ENCODE results near the gene PCDHB10.
"Not testable (repeated sequence)": the region's sequence is repeated elsewhere in the genome, so short reads cannot be mapped to it uniquely, and the experiment has no call there.

PCDHB10 gene

GRCh38 chr5:141192110-141192725 is at the start of gene PCDHB10:
TSS of gene PCDHB10 (plus strand) at chr5:141192353. CDS start at chr5:141192553, 200 bp downstream.
- DNase-seq (ENCODE audit: low spot score): peak; percentile 43

DNA sequence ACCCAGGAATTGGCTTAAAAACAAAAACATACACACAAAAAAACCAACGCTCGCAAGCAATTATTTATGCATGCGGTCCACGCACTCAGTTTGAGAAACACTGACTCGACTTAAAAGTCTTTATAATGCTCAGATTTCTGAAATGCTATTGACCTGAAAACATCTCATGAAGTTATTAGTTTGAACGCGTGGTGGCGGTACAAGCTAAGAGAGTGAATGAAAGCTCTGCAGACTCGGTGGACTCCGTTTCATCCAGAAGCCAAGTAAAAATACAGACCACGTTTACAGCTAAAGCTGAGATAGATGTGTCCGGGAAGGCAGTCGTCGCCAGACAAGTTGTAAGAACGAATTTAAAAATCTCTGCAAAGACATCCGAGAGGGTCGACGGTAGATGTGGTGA is 42.3 kb upstream of the PCDHB10 start, which contains the start of gene PCDHB6:
Gene PCDHB6 (plus strand): TSS at position 246 of the 400 bp plus-strand sequence. CDS start 201 bp downstream, outside the sequence.
- DNase-seq (ENCODE audit: low spot score): peak; percentile 51

- no peak for DNase-seq (ENCODE audit: low spot score)
Observed at GRCh38 chr5:141150224-141150992, 41.7 kb upstream of the PCDHB10 start.

DNA sequence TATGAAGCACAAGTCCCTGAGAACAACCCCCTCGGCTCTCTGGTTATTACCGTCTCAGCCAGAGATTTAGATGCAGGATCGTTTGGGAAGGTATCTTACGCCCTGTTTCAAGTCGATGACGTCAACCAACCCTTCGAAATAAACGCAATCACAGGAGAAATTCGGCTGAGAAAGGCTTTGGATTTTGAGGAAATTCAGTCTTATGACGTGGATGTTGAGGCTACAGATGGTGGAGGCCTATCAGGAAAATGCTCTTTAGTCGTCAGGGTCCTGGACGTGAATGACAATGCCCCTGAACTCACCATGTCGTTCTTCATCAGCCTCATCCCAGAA is 41.2 kb upstream of the PCDHB10 start:
- DNase-seq (ENCODE audit: low spot score): no peak

GRCh38 chr5:141151632-141152031 is 40.5 kb upstream of the PCDHB10 start:
- not testable (repeated sequence) for DNase-seq (ENCODE audit: low spot score)

DNA sequence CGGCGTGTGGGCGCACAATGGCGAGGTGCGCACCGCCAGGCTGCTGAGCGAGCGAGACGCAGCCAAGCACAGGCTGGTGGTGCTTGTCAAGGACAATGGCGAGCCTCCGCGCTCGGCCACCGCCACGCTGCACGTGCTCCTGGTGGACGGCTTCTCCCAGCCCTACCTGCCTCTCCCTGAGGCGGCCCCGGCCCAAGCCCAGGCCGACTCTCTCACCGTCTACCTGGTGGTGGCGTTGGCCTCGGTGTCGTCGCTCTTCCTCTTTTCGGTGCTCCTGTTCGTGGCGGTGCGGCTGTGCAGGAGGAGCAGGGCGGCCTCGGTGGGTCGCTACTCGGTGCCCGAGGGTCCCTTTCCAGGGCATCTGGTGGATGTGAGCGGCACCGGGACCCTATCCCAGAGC is 40.1 kb upstream of the PCDHB10 start:
- not testable (repeated sequence) for DNase-seq (ENCODE audit: low spot score)

DNA sequence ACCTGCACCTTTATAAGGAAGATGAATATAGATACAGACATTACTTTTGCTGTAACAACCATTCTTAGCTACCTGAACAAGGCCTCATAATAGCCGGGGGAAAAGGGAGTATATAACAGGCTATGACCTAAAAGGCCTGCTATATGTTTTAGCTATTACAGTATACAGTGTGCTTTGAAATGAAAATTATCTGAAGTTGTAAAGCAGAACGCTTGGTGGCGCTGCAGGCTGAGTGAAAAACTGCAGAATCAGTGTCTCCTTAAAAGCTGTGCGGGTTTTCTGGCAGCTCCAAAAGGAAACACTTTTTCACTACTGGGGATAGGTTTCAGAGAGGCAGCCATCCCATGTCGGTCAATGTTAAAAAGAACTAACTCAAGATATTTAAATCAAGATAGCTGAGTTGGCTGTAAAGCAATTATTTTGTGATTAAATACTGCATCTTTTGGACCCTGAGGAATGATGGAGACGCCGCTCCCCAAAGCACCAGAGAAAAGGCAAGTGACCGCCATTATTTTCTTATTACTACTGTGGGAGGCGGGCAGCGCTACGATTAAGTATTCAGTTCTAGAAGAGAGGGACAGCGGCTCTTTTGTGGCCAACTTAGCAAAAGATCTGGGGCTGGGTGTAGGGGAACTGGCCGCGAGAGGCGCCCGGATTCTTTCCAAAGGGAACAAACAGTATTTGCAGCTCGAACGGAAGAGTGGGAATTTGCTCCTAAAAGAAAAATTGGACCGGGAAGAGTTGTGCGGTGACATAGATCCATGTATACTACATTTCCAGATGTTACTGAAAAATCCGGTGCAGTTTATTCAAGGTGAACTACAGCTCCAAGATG is 36.4 kb upstream of the PCDHB10 start:
- no peak for DNase-seq (ENCODE audit: low spot score)

GRCh38 chr5:141157356-141157755 is 34.8 kb upstream of the PCDHB10 start:
- DNase-seq (ENCODE audit: low spot score): not testable (repeated sequence)

GRCh38 chr5:141157901-141158300 is 34.3 kb upstream of the PCDHB10 start:
- not testable (repeated sequence) for DNase-seq (ENCODE audit: low spot score)

DNA sequence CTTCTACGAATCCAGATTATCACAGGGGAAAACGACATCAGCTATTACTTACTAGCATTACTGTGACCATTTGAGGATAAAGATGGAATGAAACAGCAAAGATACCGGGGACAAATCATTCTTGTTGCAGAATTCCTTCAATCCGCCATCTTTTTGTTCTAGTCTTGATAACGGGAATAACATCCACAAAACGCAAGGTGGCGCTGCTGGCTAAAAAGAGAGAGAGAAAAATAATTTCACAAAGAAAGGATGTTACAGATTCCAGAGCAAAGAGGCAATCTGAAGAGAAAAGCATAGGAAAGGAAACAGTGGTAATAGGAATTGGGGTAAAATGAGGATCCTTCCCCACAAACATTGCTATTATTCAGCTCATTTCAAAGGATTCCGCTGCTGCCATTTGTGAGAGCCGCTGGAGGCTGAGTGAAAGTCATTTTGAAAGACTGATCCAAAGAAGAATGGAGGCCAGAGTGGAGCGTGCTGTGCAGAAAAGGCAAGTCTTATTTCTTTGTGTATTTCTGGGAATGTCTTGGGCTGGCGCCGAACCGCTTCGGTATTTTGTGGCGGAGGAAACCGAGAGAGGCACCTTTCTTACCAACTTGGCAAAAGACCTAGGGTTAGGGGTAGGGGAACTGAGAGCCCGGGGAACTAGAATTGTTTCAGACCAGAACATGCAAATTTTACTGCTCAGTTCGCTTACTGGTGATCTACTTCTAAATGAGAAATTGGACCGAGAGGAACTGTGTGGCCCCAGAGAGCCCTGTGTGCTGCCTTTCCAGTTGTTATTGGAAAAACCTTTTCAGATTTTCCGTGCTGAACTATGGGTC is 19.6 kb upstream of the PCDHB10 start, which contains the start of gene PCDHB7:
Gene PCDHB7 (plus strand): TSS at position 264 of the 824 bp plus-strand sequence. CDS start 192 bp downstream, at position 456.
- DNase-seq (ENCODE audit: low spot score): peak; percentile 49

- DNase-seq (ENCODE audit: low spot score): not testable (repeated sequence)
Observed at GRCh38 chr5:141174291-141175104, 17.7 kb upstream of the PCDHB10 start.

DNA sequence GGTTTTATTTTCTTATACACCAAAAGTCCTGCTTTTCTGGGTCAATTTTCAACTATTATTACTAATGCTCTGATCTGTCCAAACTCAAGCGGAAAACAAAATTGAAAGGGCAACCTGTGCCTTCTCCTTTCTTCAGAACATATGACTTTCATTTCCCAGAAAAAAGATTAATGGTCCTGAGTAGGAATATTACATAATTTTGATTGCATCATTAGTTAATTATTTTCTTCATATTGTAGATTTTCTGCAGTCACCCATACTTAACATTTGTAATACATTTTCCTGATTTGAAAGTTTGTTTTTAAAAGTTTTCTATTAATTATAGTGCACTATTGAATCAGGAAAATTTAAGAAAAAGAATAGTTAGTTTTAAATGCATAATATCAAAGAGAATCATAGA is 16.2 kb upstream of the PCDHB10 start:
- no peak for DNase-seq (ENCODE audit: low spot score)

DNA sequence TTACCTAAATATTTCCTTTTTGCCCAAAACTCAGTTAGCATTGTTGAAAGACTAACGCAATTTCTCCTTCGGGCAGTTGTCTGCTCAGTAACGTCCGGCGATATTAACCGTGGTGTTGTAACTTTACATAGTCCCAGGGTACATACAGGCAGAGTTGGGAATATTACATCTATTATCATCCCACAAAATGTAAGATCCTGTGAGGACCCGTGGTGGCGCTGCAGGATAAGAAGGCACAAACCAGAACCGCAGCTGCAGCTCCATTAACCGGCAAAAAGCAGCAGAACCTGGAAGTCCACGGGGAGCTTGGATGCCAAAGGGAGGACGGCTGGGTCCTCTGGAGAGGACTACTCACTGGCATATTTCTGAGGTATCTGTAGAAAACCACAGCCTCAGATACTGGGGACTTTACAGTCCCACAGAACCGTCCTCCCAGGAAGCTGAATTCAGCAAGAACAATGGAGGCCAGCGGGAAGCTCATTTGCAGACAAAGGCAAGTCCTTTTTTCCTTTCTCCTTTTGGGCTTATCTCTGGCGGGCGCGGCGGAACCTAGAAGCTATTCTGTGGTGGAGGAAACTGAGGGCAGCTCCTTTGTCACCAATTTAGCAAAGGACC is 14.5 kb upstream of the PCDHB10 start, which contains the start of gene PCDHB8:
Gene PCDHB8 (plus strand): TSS at position 214 of the 615 bp plus-strand sequence. CDS start 245 bp downstream, at position 459.
- DNase-seq (ENCODE audit: low spot score): peak; percentile 53

GRCh38 chr5:141179371-141179770 is 12.8 kb upstream of the PCDHB10 start:
- DNase-seq (ENCODE audit: low spot score): not testable (repeated sequence)

DNA sequence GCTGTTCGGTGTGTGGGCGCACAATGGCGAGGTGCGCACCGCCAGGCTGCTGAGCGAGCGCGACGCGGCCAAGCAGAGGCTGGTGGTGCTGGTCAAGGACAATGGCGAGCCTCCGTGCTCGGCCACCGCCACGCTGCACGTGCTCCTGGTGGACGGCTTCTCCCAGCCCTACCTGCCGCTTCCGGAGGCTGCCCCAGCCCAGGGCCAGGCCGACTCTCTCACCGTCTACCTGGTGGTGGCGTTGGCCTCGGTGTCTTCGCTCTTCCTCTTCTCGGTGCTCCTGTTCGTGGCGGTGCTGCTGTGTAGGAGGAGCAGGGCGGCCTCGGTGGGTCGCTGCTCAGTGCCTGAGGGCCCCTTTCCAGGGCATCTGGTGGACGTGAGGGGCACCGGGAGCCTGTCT is 12.3 kb upstream of the PCDHB10 start:
- not testable (repeated sequence) for DNase-seq (ENCODE audit: low spot score)

DNA sequence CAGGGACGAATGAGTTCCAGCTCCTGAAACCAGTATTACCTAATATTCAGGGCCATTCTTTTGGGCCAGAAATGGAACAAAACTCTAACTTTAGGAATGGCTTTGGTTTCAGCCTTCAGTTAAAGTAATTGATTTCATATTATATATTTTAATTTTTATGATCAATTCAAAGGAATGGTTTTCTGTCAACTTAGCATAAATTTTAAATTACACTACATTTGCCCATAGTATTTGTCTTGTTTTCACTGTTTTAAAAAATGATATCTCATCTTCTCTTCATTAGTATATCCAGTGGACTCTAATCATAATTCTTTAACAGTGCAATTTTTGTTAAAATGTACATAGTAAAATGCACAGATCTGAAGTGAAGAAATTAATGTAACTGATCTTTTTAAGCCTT is 11.8 kb upstream of the PCDHB10 start:
- no peak for DNase-seq (ENCODE audit: low spot score)

DNA sequence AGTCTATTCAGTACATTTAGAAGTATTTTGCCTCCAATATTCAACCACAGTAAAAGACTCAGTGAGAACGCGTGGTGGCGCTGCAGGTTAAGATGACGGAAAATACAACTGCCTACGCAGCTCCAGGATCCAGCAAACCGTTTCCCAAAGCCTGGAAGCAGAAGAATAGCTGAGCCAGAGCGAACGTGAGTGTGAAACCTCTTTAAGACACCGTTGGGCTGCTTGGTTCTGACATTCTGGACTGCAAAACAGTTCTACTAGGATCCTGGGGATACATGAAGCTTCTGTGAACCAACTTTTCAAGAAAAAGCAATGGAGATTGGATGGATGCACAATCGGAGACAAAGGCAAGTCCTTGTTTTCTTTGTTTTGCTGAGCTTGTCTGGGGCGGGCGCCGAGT is 9.9 kb upstream of the PCDHB10 start, which contains the start of gene PCDHB16:
Gene PCDHB16 (plus strand): TSS at position 140 of the 400 bp plus-strand sequence. CDS start 173 bp downstream, at position 313.
- DNase-seq (ENCODE audit: low spot score): peak; percentile 62

GRCh38 chr5:141184117-141184855 is 7.9 kb upstream of the PCDHB10 start:
- DNase-seq (ENCODE audit: low spot score): not testable (repeated sequence)

DNA sequence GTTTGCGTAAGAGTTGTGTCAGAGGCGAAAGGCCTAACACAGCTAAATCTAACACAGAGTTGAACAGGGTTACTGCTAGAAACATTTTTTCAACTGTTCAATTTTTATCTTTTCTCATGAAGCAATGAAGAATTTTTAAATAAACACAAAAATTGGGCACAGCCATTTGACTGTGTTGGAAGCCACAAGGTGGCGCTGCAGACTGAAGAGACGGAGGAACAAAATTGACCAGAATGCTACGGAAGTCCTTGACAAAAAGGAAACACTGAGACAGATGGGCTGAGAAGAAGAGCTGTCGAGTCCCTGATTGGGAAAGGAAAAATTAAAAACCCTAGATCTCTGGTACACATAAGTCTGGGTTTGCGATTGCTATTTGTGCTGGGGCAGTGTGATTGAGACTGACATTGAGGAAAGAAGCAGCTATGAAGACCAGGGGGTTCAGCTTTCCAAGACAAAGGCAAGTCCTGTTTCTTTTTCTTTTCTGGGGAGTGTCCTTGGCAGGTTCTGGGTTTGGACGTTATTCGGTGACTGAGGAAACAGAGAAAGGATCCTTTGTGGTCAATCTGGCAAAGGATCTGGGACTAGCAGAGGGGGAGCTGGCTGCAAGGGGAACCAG is 5.1 kb upstream of the PCDHB10 start, which contains the start of gene PCDHB9:
Gene PCDHB9 (plus strand): TSS at position 265 of the 616 bp plus-strand sequence. CDS start 158 bp downstream, at position 423.
- peak; percentile 43 for DNase-seq (ENCODE audit: low spot score)
